Stimulated activated CD8-positive, alpha-beta memory T cell treated with anti-CD3 and anti-CD28 coated beads, Interleukin-7, amount 100 ng/mL, for 48 hours (primary cell): ENCODE data around the gene STBD1.
A peak's percentile ranks its signal among the peaks of the same experiment; 100 is the strongest.
"Not testable (repeated sequence)": the region's sequence is repeated elsewhere in the genome, so short reads cannot be mapped to it uniquely, and the experiment has no call there.

Experiments
- DNase-seq, 2 donors: peaks; one replicate each; pipeline ENCODE4 v3.0.0-alpha.2; 2020; ENCODE audit warnings: low read depth in 1 of 2; ENCODE audit errors: extremely low read depth in 1 of 2

The STBD1 gene

GRCh38 chr4:76315267-76315918 is 8.9 kb downstream of the STBD1 start:
- DNase-seq: no peak

GRCh38 chr4:76316131-76316530 is 9.6 kb downstream of the STBD1 start:
- DNase-seq: no peak

- no peak for DNase-seq
These were observed 15.7 kb downstream of the STBD1 start for GRCh38 chr4:76322236-76322635.

- DNase-seq: no peak
These were observed 18.5 kb downstream of the STBD1 start for GRCh38 chr4:76325072-76325471.

- no peak for DNase-seq
These were observed 20.0 kb downstream of the STBD1 start for GRCh38 chr4:76326515-76326914.

GRCh38 chr4:76334885-76335284 is 28.4 kb downstream of the STBD1 start:
- DNase-seq: no peak

- DNase-seq: no peak
These were observed 32.8 kb downstream of the STBD1 start for GRCh38 chr4:76339364-76339763.

- DNase-seq: no peak
These were observed 34.5 kb downstream of the STBD1 start for GRCh38 chr4:76341063-76341462.

- no peak for DNase-seq
These were observed 35.7 kb downstream of the STBD1 start for GRCh38 chr4:76342191-76342590.

GRCh38 chr4:76342803-76343202 is 36.3 kb downstream of the STBD1 start:
- no peak for DNase-seq

- peak in 1 of 2 donors; percentile 5 for DNase-seq
These were observed 48.3 kb downstream of the STBD1 start for GRCh38 chr4:76354517-76355473.

- DNase-seq: no peak
These were observed 51.4 kb downstream of the STBD1 start for GRCh38 chr4:76357981-76358380.

- not testable (repeated sequence) for DNase-seq
These were observed 53.4 kb downstream of the STBD1 start for GRCh38 chr4:76359881-76360466.
